T-helper 1 cell (primary cell): ENCODE measurements around the gene PDE6D.
A peak's percentile ranks its signal among the peaks of the same experiment; 100 is the strongest.
"Not testable (repeated sequence)": the region's sequence is repeated elsewhere in the genome, so short reads cannot be mapped to it uniquely, and the experiment has no call there.

ENCODE experiments used
- DNase-seq, 5 donors: peaks; one replicate each; pipeline ENCODE4 v3.0.0-alpha.2; 2012 to 2020

Gene PDE6D

GRCh38 chr2:231769170-231770136 lies 11.6 kb downstream of the PDE6D start:
- no peak for DNase-seq

GRCh38 chr2:231765496-231765929 lies 15.6 kb downstream of the PDE6D start:
- DNase-seq = peak in 1 of 5 donors; percentile 5

GRCh38 chr2:231764760-231765159 lies 16.3 kb downstream of the PDE6D start:
- no peak for DNase-seq

GRCh38 chr2:231764124-231764523 lies 17.0 kb downstream of the PDE6D start:
- DNase-seq = no peak

- DNase-seq = no peak
These were observed 19.3 kb downstream of the PDE6D start for GRCh38 chr2:231761735-231762134.

GRCh38 chr2:231752061-231752460 lies 29.0 kb downstream of the PDE6D start:
- DNase-seq = no peak

GRCh38 chr2:231751042-231751815 lies 29.9 kb downstream of the PDE6D start:
- DNase-seq = no peak

- not testable (repeated sequence) for DNase-seq
These were observed 32.1 kb downstream of the PDE6D start for GRCh38 chr2:231749016-231749415.

GRCh38 chr2:231748153-231748896 lies 32.8 kb downstream of the PDE6D start:
- not testable (repeated sequence) for DNase-seq

- no peak for DNase-seq
These were observed 35.6 kb downstream of the PDE6D start for GRCh38 chr2:231745303-231746038.

GRCh38 chr2:231743376-231744116 lies 37.5 kb downstream of the PDE6D start:
- DNase-seq = no peak

GRCh38 chr2:231737761-231738160 lies 43.3 kb downstream of the PDE6D start:
- DNase-seq = no peak

- no peak for DNase-seq
These were observed 48.5 kb downstream of the PDE6D start for GRCh38 chr2:231732604-231733003.

- no peak for DNase-seq
These were observed 53.5 kb downstream of the PDE6D start for GRCh38 chr2:231727621-231728020.

- DNase-seq = no peak
These were observed 54.8 kb downstream of the PDE6D start for GRCh38 chr2:231726276-231726675.

- DNase-seq = no peak
These were observed 55.6 kb downstream of the PDE6D start for GRCh38 chr2:231725476-231725875.

- DNase-seq = no peak
These were observed 58.3 kb downstream of the PDE6D start for GRCh38 chr2:231722721-231723307.

GRCh38 chr2:231720987-231721966 lies 59.8 kb downstream of the PDE6D start:
- DNase-seq = no peak

GRCh38 chr2:231720292-231720986 lies 60.6 kb downstream of the PDE6D start:
- no peak for DNase-seq
